NT2/D1 (cell line): ENCODE data around the gene ADARB2.

Experiments
- DNase-seq: peaks from one replicate; pipeline ENCODE4 v3.0.0-alpha.2; 2011; ENCODE audit warnings: low read depth, low spot score
- H3K27me3 ChIP-seq: 2 replicates; pipeline ENCODE4 v1.6.0; 2011; ENCODE audit warnings: mild to moderate bottlenecking; ENCODE audit not compliant: insufficient read length, insufficient read depth
- H3K36me3 ChIP-seq: 2 replicates; pipeline ENCODE4 v1.6.1; 2011; ENCODE audit warnings: mild to moderate bottlenecking, low read length, mixed read lengths; ENCODE audit not compliant: insufficient read depth, insufficient read length
- H3K4me1 ChIP-seq: 2 replicates; pipeline ENCODE4 v1.5.1; 2011; ENCODE audit not compliant: insufficient read depth, insufficient read length
- H3K4me3 ChIP-seq: 2 replicates; pipeline ENCODE4 v1.5.1; 2011; ENCODE audit warnings: low read depth; ENCODE audit not compliant: insufficient read length
- H3K9ac ChIP-seq: 2 replicates; pipeline ENCODE4 v1.6.0; 2011; ENCODE audit warnings: low read depth; ENCODE audit not compliant: insufficient read length
- H3K9me3 ChIP-seq: 2 replicates; pipeline ENCODE4 v1.5.1; 2011; ENCODE audit warnings: mild to moderate bottlenecking, low read length; ENCODE audit not compliant: insufficient read depth
- SUZ12 ChIP-seq: IDR thresholded peaks from 2 replicates; pipeline ENCODE4 v1.6.1; 2011; ENCODE audit not compliant: insufficient read length, insufficient read depth; ENCODE audit errors: extremely low read depth
- YY1 ChIP-seq: IDR thresholded peaks from 2 replicates; pipeline ENCODE4 v1.6.1; 2011; ENCODE audit not compliant: insufficient read length, insufficient read depth
- ZNF274 ChIP-seq: IDR thresholded peaks from 2 replicates; pipeline ENCODE4 v1.6.1; 2011; ENCODE audit warnings: mild to moderate bottlenecking, low read depth, low read length

The ADARB2 gene

GRCh38 chr10:1376384-1376945, 360.9 kb downstream of the ADARB2 start:
- H3K9ac ChIP-seq = no peak overlapping the region
- no peak overlapping the region for H3K4me3 ChIP-seq
- peaks cover 6% of the 10 kb centered on the region for H3K4me1 ChIP-seq
- no peak for DNase-seq
- H3K9me3 ChIP-seq = no peaks in the 10 kb centered on the region
- no peaks in the 10 kb centered on the region for H3K27me3 ChIP-seq
- TF ChIP-seq SUZ12 (no peak), YY1 (no peak), ZNF274 (no peak)
- no peaks in the 10 kb centered on the region for H3K36me3 ChIP-seq

- Histone ChIP-seq H3K9me3 (no peaks in the 10 kb centered on the region), H3K4me1 (peaks cover 6% of the 10 kb centered on the region), H3K27me3 (no peaks in the 10 kb centered on the region), H3K9ac (no peak overlapping the region), H3K36me3 (no peaks in the 10 kb centered on the region), H3K4me3 (no peak overlapping the region)
- TF ChIP-seq ZNF274 (no peak), YY1 (no peak), SUZ12 (no peak)
- no peak for DNase-seq
Observed at GRCh38 chr10:1375346-1376170, 361.8 kb downstream of the ADARB2 start.

- TF ChIP-seq SUZ12 (no peak), YY1 (no peak), ZNF274 (no peak)
- Histone ChIP-seq H3K9me3 (no peaks in the 10 kb centered on the region), H3K4me3 (no peak overlapping the region), H3K36me3 (no peaks in the 10 kb centered on the region), H3K4me1 (peaks cover 3% of the 10 kb centered on the region), H3K27me3 (no peaks in the 10 kb centered on the region), H3K9ac (no peak overlapping the region)
- DNase-seq = no peak
Observed at GRCh38 chr10:1374511-1375345, 362.6 kb downstream of the ADARB2 start.

- Histone ChIP-seq H3K27me3 (no peaks in the 10 kb centered on the region), H3K36me3 (no peaks in the 10 kb centered on the region), H3K9me3 (no peaks in the 10 kb centered on the region), H3K9ac (no peak overlapping the region), H3K4me3 (no peak overlapping the region), H3K4me1 (peaks cover 3% of the 10 kb centered on the region)
- DNase-seq = no peak
- TF ChIP-seq YY1 (no peak), SUZ12 (no peak), ZNF274 (no peak)
Observed at GRCh38 chr10:1373287-1373686, 364.0 kb downstream of the ADARB2 start.

- TF ChIP-seq ZNF274 (no peak), SUZ12 (no peak), YY1 (no peak)
- Histone ChIP-seq H3K36me3 (no peaks in the 10 kb centered on the region), H3K4me3 (no peak overlapping the region), H3K27me3 (no peaks in the 10 kb centered on the region), H3K9ac (no peak overlapping the region), H3K9me3 (no peaks in the 10 kb centered on the region), H3K4me1 (peaks cover 2% of the 10 kb centered on the region)
- DNase-seq = no peak
Observed at GRCh38 chr10:1372212-1372611, 365.1 kb downstream of the ADARB2 start.

- TF ChIP-seq YY1 (no peak), ZNF274 (no peak), SUZ12 (no peak)
Observed at GRCh38 chr10:1370298-1370697, 367.0 kb downstream of the ADARB2 start.

GRCh38 chr10:1369665-1370064, 367.7 kb downstream of the ADARB2 start:
- Histone ChIP-seq H3K4me3 (no peak overlapping the region), H3K9me3 (no peaks in the 10 kb centered on the region), H3K4me1 (no peaks in the 10 kb centered on the region), H3K9ac (no peak overlapping the region), H3K36me3 (no peaks in the 10 kb centered on the region), H3K27me3 (no peaks in the 10 kb centered on the region)
- no peak for DNase-seq
- no peak for TF ChIP-seq YY1
- no peak for TF ChIP-seq SUZ12
- no peak for TF ChIP-seq ZNF274

More at GRCh38 chr10:1370298-1370697, 367.0 kb downstream of the ADARB2 start:
- no peaks in the 10 kb centered on the region for H3K4me1 ChIP-seq
- no peak overlapping the region for H3K9ac ChIP-seq
- H3K36me3 ChIP-seq = no peaks in the 10 kb centered on the region
- H3K9me3 ChIP-seq = no peaks in the 10 kb centered on the region
- H3K4me3 ChIP-seq = no peak overlapping the region
- H3K27me3 ChIP-seq = no peaks in the 10 kb centered on the region
- DNase-seq = no peak
